ENCODE measurements around the gene LRCH4. TPM values are rescaled to one million over a fixed set of nuclear protein-coding genes. Genes with fewer than 3 reads are reported as not detected.
A peak's percentile ranks its signal among the peaks of the same experiment; 100 is the strongest.

The LRCH4 gene
- total RNA-seq, 2 donors from 2014 or later = 66.4 to 69.0 TPM

DNA sequence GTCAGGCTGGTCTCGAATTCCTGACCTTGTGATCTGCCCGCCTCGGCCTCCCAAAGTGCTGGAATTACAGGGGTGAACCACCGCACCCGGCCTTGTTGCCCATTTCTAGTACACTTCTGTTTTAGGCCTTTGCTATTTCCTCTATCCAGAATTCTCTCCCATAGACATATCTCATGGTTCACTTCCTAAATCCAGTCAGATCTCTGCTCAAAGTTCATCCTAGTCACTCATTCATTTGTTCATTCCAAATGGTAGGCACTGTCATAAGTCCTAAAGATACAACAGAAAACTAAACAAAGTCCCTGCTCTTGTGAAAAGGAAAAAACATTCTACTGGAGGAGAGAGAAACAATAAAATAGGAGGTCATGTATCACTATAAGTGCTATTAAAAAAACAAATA lies 24.0 kb upstream of the LRCH4 start:
- intact Hi-C loops (cut with DNase I, micrococcal nuclease) = no loop called here
- no peak for DNase-seq
- no peak for ATAC-seq

DNA sequence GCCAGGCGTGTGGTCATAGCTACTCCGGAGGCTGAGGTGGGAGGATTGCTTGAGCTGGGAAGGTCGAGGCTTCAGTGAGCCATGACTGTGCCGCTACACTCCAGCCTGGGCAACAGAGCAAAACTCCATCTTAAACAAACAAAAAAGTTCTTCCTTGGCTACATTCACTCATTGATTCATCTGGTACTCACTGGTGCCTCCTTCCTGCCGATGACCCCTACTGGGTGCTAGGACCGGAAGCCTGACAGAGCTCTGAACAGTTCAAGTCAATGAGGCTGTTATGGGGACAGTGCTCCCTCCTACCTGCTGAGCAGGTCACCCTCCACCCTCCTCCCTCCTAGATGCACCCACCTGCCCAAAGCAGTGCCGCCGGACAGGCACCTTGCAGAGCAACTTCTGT lies 21.2 kb upstream of the LRCH4 start:
- DNase-seq (no peak), ATAC-seq (no peak)
- intact Hi-C loops (cut with DNase I, micrococcal nuclease) = no loop called here

DNA sequence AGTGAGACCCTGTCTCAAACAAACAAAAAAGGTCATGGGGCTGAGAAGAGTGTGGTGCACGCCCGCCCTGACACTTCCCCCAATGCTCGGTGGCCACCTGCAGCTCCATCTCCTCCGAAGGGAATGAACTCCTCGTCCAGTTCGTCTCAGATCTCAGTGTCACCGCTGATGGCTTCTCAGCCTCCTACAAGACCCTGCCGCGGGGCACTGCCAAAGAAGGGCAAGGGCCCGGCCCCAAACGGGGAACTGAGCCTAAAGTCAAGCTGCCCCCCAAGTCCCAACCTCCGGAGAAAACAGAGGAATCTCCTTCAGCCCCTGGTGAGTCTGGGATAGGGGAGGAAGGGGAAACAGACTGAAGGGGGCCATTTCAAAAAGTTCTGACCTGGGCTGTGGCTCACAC lies 20.4 kb upstream of the LRCH4 start:
- intact Hi-C loops (cut with DNase I, micrococcal nuclease) = no loop called here
- ATAC-seq (no peak), DNase-seq (no peak)

- ATAC-seq (peak; percentile 54), DNase-seq (peak; percentile 70 to 72)
- intact Hi-C loops (cut with DNase I, micrococcal nuclease) = no loop called here
These were observed 19.3 kb upstream of the LRCH4 start for GRCh38 chr7:100604976-100605911.

DNA sequence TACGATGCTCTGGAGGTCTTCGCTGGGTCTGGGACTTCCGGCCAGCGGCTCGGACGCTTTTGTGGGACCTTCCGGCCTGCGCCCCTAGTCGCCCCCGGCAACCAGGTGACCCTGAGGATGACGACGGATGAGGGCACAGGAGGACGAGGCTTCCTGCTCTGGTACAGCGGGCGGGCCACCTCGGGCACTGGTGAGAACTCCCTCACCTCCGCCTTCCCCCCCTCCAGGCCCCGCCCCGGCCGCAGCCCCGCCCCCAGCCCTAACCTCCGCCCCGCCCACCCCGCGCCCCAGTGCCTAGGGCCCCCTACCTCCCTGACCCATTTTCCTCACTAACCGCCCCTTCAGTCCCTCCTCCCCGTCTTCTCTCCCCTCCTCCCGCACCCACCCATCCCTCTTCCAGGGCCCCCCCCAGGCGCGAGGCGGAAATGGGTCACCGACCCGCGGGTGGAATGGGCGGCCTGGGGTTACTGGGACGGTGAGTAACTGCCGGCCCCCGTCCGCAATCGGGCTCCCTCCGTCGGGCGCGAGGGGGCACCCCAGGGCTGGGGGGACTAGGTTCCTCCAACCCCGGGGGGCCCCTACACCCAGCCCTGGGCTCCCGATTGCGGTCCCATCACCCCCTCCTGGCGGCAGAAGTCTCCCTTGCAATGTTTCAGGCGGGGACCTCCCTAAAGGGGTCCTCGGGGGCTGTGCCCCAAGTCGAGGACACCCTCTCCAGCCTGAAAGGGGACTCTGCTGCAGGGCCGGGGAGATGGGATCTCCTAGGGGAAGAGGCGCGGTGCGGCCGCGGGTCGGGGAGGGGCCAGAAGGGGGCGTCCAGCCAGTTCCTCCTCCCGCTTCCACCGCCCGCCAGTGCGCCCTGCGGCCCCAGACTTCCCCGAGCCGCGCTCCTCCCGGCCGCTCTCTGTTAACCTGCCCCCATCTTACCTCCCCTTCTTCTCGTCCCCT lies 18.4 kb upstream of the LRCH4 start:
- intact Hi-C loops (cut with DNase I, micrococcal nuclease) = no loop called here
- ATAC-seq (peak; percentile 78), DNase-seq (peak; percentile 79 to 83)

- ATAC-seq = no peak
- intact Hi-C loops (cut with DNase I, micrococcal nuclease) = no loop called here
- no peak for DNase-seq
These were observed 17.7 kb upstream of the LRCH4 start for GRCh38 chr7:100603726-100604027.

DNA sequence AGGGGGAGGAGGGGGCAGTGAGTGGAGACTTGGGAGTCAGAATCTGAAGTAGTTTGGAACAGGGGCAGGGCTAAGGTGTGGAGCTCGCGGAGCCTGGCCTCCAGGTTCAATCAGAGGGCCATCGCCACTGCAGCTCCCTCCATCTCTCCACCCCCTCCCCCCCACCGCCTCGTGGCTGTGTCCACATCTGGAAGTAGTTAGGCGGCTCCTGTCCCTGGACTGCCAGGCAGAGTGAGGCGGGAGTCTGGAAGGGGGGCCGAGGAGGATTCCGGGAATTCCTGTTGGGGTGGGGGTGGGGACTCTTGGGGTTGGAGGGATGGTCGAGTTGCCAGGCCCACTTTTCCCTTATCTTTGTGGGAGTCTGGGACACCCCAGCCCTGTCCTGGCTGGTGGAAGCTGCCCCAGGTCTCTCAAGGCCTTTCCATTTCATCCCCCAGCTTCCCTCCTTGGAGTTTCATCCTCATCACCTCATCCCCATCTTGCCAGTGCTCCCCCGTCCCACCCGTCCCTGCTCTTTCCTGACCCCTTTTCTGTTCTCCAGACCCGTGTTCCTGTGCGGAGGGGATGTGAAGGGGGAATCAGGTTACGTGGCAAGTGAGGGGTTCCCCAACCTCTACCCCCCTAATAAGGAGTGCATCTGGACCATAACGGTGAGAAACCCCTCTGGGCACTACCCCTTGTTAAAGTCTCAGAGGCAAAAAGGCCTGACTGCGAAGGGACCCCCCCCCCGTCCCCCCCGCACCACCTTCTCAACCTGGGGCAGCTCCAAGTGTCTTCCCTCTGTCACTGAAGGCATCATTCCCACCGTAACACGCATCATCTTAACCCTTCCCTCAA lies 17.2 kb upstream of the LRCH4 start:
- ATAC-seq (no peak), DNase-seq (peak; percentile 45 to 67)
- intact Hi-C loops (cut with DNase I, micrococcal nuclease) = no loop called here

- intact Hi-C loops (cut with DNase I, micrococcal nuclease) = no loop called here
- ATAC-seq = no peak
- no peak for DNase-seq
These were observed 14.8 kb upstream of the LRCH4 start for GRCh38 chr7:100600730-100601038.

DNA sequence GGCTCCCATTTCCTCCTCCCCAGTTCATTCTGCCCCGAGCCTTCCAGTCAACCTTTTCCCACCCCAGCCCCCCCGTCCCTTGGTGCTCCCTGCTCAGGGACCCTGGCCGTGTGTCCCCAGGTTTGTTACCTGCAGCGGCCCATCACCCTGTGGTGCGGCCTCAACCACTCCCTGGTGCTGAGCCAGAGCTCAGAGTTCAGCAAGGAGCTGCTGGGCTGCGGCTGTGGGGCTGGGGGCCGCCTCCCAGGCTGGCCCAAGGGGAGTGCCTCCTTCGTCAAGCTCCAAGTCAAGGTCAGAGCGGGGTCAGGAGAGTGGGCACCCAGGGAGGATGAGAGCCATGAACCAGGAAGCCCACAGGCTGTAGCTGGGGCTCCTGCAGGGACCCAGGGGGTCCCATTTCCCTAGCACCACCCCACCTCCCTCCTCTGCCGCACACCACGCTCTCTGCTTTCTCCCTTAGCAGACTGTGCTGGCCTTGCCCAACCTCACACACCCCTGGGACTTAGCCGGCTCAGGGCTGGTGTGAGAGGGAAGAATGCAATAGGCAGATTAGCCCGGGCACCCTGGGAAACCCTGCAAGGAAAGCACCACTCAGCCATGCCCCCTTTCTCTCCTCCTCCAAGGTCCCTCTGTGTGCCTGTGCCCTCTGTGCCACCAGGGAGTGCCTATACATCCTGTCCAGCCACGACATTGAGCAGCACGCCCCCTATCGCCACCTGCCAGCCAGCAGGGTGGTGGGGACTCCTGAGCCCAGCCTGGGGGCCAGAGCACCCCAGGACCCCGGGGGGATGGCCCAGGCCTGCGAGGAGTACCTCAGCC lies 14.2 kb upstream of the LRCH4 start:
- ATAC-seq = no peak
- DNase-seq = no peak

GRCh38 chr7:100598425-100598824 lies 12.5 kb upstream of the LRCH4 start:
- ATAC-seq (no peak), DNase-seq (no peak)
- intact Hi-C loops (cut with DNase I, micrococcal nuclease) = no loop called here

More for the DNA sequence above, 14.2 kb upstream of the LRCH4 start:
- intact Hi-C loops (cut with DNase I, micrococcal nuclease) = no loop called here

- intact Hi-C loops (cut with DNase I, micrococcal nuclease) = no loop called here
- DNase-seq (no peak), ATAC-seq (no peak)
These were observed 9.3 kb upstream of the LRCH4 start for GRCh38 chr7:100595188-100595587.

DNA sequence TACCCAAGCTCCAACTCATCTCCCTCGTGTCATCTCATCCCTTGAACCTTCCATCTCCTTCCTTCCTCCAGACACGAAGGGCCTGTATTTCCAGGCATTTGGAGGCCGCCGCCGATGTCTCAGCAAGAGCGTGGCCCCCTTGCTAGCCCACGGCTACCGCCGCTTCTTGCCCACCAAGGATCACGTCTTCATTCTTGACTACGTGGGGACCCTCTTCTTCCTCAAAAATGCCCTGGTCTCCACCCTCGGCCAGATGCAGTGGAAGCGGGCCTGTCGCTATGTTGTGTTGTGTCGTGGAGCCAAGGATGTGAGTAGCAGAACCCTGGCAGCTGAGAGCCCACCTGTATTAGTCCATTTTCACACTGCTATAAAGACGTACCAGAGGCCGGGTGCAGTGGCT lies 5.7 kb upstream of the LRCH4 start:
- ATAC-seq (no peak), DNase-seq (no peak)
- intact Hi-C loops (cut with DNase I, micrococcal nuclease) = no loop called here

GRCh38 chr7:100590077-100590737 lies 4.3 kb upstream of the LRCH4 start:
- peak in 1 of 2 donors; percentile 30 for DNase-seq
- no peak for ATAC-seq
- intact Hi-C loops (cut with DNase I, micrococcal nuclease) = no loop called here

- no peak for DNase-seq
- intact Hi-C loops (cut with DNase I, micrococcal nuclease) = loop anchor here in 1 of 2 donors (10.0 kb wide), 1 partner anchor 95 kb away; no protein-coding TSS in a partner anchor
- no peak for ATAC-seq
These were observed 3.5 kb upstream of the LRCH4 start for GRCh38 chr7:100589341-100589947.

DNA sequence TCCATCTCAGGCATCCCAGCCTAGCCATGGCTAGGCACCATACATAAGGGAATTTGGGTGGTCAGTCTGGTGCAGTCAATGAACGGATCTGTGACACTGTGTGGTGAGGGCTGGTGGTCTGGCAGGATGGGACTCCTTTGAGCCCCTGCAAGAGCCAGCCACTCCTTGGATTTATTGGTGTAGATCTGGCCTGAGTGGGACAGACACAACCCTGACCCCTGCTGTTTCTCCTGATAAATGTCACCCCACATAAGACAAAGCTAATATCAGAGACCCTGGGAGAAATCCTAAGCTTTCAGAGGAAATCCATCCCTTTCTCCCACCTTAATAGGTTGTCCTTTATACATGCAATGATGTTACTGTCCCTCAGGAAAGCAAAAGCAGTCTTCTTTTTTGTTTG lies 2.5 kb upstream of the LRCH4 start:
- intact Hi-C loops (cut with DNase I, micrococcal nuclease) = loop anchor here in 1 of 2 donors (10.0 kb wide), 1 partner anchor 96 kb away; no protein-coding TSS in a partner anchor
- DNase-seq (no peak), ATAC-seq (no peak)

- DNase-seq (peak; percentile 99 to 100), ATAC-seq (peak; percentile 78)
- intact Hi-C loops (cut with DNase I, micrococcal nuclease) = loop anchor here in 1 of 2 donors (10.0 kb wide), 1 partner anchor 98 kb away; no protein-coding TSS in a partner anchor
These were observed 517 bp upstream of the LRCH4 start, which contains the start of gene FBXO24 for GRCh38 chr7:100586266-100587025. TSS of gene FBXO24 (plus strand) at chr7:100586328. CDS start at chr7:100586626, 298 bp downstream.

All from left colon (tissue), 2 donors.